Prostate gland (tissue), 2 donors: ENCODE measurements around the gene ENGASE. TPM values are rescaled to one million over a fixed set of nuclear protein-coding genes. Genes with fewer than 3 reads are reported as not detected.

ENCODE experiments used
- DNase-seq: peaks from one replicate; pipeline ENCODE4 v3.0.0-alpha.2; 2019; ENCODE audit warnings: low spot score
- H3K27ac ChIP-seq, 2 donors: fragments of 200-600 bp; sonication (generic); 2 replicates each; pipeline ENCODE4 v1.5.1; 2017 to 2019
- H3K27me3 ChIP-seq: fragments of 200-600 bp; sonication (generic); replicated peaks from 2 replicates; pipeline ENCODE4 v1.5.1; 2019; ENCODE audit not compliant: insufficient read depth
- H3K36me3 ChIP-seq, 2 donors: fragments of 200-600 bp; sonication (generic); 1 replicate in 1 of 2; 2 replicates in 1 of 2; pipeline versions ENCODE4 v1.5.1 to v1.8.1; 2017 to 2019
- H3K4me1 ChIP-seq: fragments of 200-600 bp; sonication (generic); replicated peaks from 2 replicates; pipeline ENCODE4 v1.5.1; 2019
- H3K4me3 ChIP-seq, 2 donors: fragments of 200-600 bp; sonication (generic); 2 replicates each; pipeline ENCODE4 v1.5.1; 2017 to 2019
- H3K9me3 ChIP-seq: fragments of 200-600 bp; sonication (generic); 2 replicates; pipeline ENCODE4 v1.5.1; 2017
- CTCF ChIP-seq, 4 experiments: fragments of 200-600 bp in 2 of 4; fragments of 450-650 bp in 2 of 4; sonication (generic) in 2 of 4; IDR thresholded peaks; 1 replicate in 3 of 4; 2 replicates in 1 of 4; pipeline ENCODE4 v1.5.1; 2016 to 2019; ENCODE audit warnings: antibody characterized with exemption in 4 of 4, mild to moderate bottlenecking in 2 of 4, moderate library complexity in 2 of 4
- POLR2A ChIP-seq: fragments of 450-650 bp; IDR thresholded peaks from one replicate; pipeline ENCODE4 v1.6.1; 2016; ENCODE audit warnings: antibody characterized with exemption, mild to moderate bottlenecking
- POLR2AphosphoS5 ChIP-seq: sonication (generic); formaldehyde crosslinking; IDR thresholded peaks from one replicate; pipeline ENCODE4 v1.6.1; 2017; ENCODE audit warnings: antibody characterized with exemption
- WGBS: methylation state at CpG from one replicate; pipeline ENCODE4 v1.1.5; 2018; 5-methylcytosine and 5-hydroxymethylcytosine counted together
- intact Hi-C: fragments of 100-400 bp; cut with DNase I; formaldehyde crosslinking; loops from one replicate; pipeline ENCODE4 v1.14.2; 2022
- total RNA-seq, 2 donors: library from RNA; depleted of rRNA; stranded (reverse); fragments of >200 nt; gene quantifications; one replicate each; pipeline ENCODE4 v1.1.0, GENCODE V29; 2016

The ENGASE gene
- 10 to 100 TPM; 19.4 to 45.7 TPM for total RNA-seq

- Histone ChIP-seq H3K27ac (peak within 1 kb of the TSS; percentile 69 to 81), H3K4me3 (peak within 1 kb of the TSS; percentile 88 to 90), H3K4me1 (peaks cover 9% of the 10 kb centered on the region), H3K36me3 (no peaks in the 10 kb centered on the region), H3K9me3 (no peaks in the 10 kb centered on the region), H3K27me3 (no peaks in the 10 kb centered on the region)
- under 1% methylated on average over 75 of the region's 106 CpGs for WGBS
- intact Hi-C loops: no loop called here
- peak; percentile 93 for DNase-seq
- TF ChIP-seq CTCF (IDR thresholded peaks at IDR 0.05) (peak in 1 of 4 experiments; percentile 18), POLR2AphosphoS5 (peak; percentile 59), POLR2A (peak; percentile 90)
Measured at GRCh38 chr17:79074649-79075445, at the start of gene ENGASE. Gene ENGASE, plus strand, starts transcription at chr17:79074824. Its CDS starts 121 bp downstream, at chr17:79074945.

GRCh38 chr17:79024901-79025737 is 49.5 kb upstream of the ENGASE start:
- Histone ChIP-seq H3K36me3 (no peaks in the 10 kb centered on the region), H3K4me3 (peak overlapping the region; percentile 49 to 53), H3K27me3 (no peaks in the 10 kb centered on the region), H3K4me1 (peaks cover 22% of the 10 kb centered on the region), H3K9me3 (no peaks in the 10 kb centered on the region), H3K27ac (peak overlapping the region; percentile 78 to 83)
- no peak for TF ChIP-seq POLR2A
- TF ChIP-seq POLR2AphosphoS5: peak; percentile 90
- TF ChIP-seq CTCF (IDR thresholded peaks at IDR 0.05): no peak
- WGBS: 29% methylated on average over 26 of the region's 31 CpGs
- intact Hi-C loops: no loop called here
- DNase-seq: peak; percentile 83

GRCh38 chr17:79026376-79027273 is 48.0 kb upstream of the ENGASE start:
- intact Hi-C loops: no loop called here
- peak overlapping the region; percentile 58 to 83 for H3K27ac ChIP-seq
- no peaks in the 10 kb centered on the region for H3K27me3 ChIP-seq
- H3K4me1 ChIP-seq: peaks cover 22% of the 10 kb centered on the region
- WGBS: 56% methylated on average over 16 of the region's 16 CpGs
- H3K4me3 ChIP-seq: no peak overlapping the region
- TF ChIP-seq POLR2AphosphoS5 (peak; percentile 78), CTCF (IDR thresholded peaks at IDR 0.05) (no peak)
- no peaks in the 10 kb centered on the region for H3K36me3 ChIP-seq
- no peak for DNase-seq
- H3K9me3 ChIP-seq: no peaks in the 10 kb centered on the region

GRCh38 chr17:79027274-79027924 is 47.2 kb upstream of the ENGASE start:
- intact Hi-C loops: no loop called here

More at GRCh38 chr17:79027274-79027924, 47.2 kb upstream of the ENGASE start:
- TF ChIP-seq POLR2AphosphoS5 (no peak), CTCF (IDR thresholded peaks at IDR 0.05) (no peak), POLR2A (no peak)
- H3K36me3 ChIP-seq: no peaks in the 10 kb centered on the region
- no peak for DNase-seq
- H3K4me3 ChIP-seq: no peak overlapping the region
- peak overlapping the region; percentile 51 to 83 for H3K27ac ChIP-seq
- no peaks in the 10 kb centered on the region for H3K27me3 ChIP-seq
- peaks cover 22% of the 10 kb centered on the region for H3K4me1 ChIP-seq
- 54% methylated on average over 10 of the region's 10 CpGs for WGBS
- H3K9me3 ChIP-seq: no peaks in the 10 kb centered on the region
